CD4-positive, alpha-beta T cell (primary cell): ENCODE results near the gene CXCL14. TPM values are rescaled to one million over a fixed set of nuclear protein-coding genes. Genes with fewer than 3 reads are reported as not detected.

Source experiments
- ATAC-seq: fragments of 200-7000 bp; cut with Tn5 transposase; one replicate; pipeline ENCODE4 v1.10.0; 2022; ENCODE audit warnings: mild to moderate bottlenecking; ENCODE audit not compliant: poor library complexity
- CTCF ChIA-PET: fragments of 350-600 bp; sonication (Branson Sonifier 250); formaldehyde crosslinking; loops from one replicate; lab custom pipeline; 2021; ENCODE audit warnings: antibody characterized with exemption, inconsistent platforms; lab: Charles Lee
- POLR2A ChIA-PET: fragments of 350-600 bp; sonication (Branson Sonifier 250); formaldehyde crosslinking; loops from one replicate; lab custom pipeline; 2021; ENCODE audit warnings: antibody characterized with exemption, inconsistent platforms; lab: Charles Lee
- DNase-seq, 14 experiments: peaks; one replicate each; pipeline ENCODE4 v3.0.0-alpha.2; 2013 to 2020; ENCODE audit warnings: mixed read lengths in 2 of 14
- H3K27ac ChIP-seq, 2 donors: one replicate each; pipeline versions ENCODE4 v1.5.1 to v1.7.0; 2013; ENCODE audit warnings: low read length in 2 of 2, low read depth in 1 of 2, mild to moderate bottlenecking in 1 of 2
- H3K27me3 ChIP-seq, 2 experiments: 1 replicate in 1 of 2; 2 replicates in 1 of 2; pipeline versions ENCODE4 v1.6.1 to v1.7.0; 2013; ENCODE audit warnings: low read length in 2 of 2, control low read depth in 1 of 2, mild to moderate bottlenecking in 1 of 2, moderate library complexity in 1 of 2; ENCODE audit not compliant: insufficient read depth in 2 of 2, control insufficient read depth in 1 of 2
- H3K36me3 ChIP-seq: one replicate; pipeline ENCODE4 v1.6.1; 2013; ENCODE audit warnings: low read length, control low read depth; ENCODE audit not compliant: insufficient read depth
- H3K4me1 ChIP-seq: one replicate; pipeline ENCODE4 v1.6.1; 2013; ENCODE audit warnings: low read length, control low read depth; ENCODE audit not compliant: insufficient read depth
- H3K4me3 ChIP-seq: one replicate; pipeline ENCODE4 v1.5.1; 2013; ENCODE audit warnings: mild to moderate bottlenecking, low read length, moderate library complexity
- H3K9me3 ChIP-seq, 2 experiments: 1 replicate in 1 of 2; 2 replicates in 1 of 2; pipeline versions ENCODE4 v1.6.1 to v1.7.0; 2013; ENCODE audit warnings: low read length in 2 of 2, mild to moderate bottlenecking in 2 of 2, control low read depth in 1 of 2, moderate library complexity in 1 of 2; ENCODE audit not compliant: control insufficient read depth in 1 of 2, insufficient read depth in 1 of 2
- H3K27ac Mint-ChIP-seq: one replicate; pipeline ENCODE4 v1.8.0; 2020; ENCODE audit warnings: mixed read lengths
- H3K27me3 Mint-ChIP-seq: one replicate; pipeline ENCODE4 v1.8.0; 2021; ENCODE audit warnings: mixed read lengths
- H3K36me3 Mint-ChIP-seq: one replicate; pipeline ENCODE4 v1.8.0; 2021; ENCODE audit warnings: low read depth, mixed read lengths
- H3K4me1 Mint-ChIP-seq: one replicate; pipeline ENCODE4 v1.8.0; 2021; ENCODE audit warnings: low read depth, mixed read lengths
- H3K4me3 Mint-ChIP-seq: one replicate; pipeline ENCODE4 v1.8.0; 2020; ENCODE audit warnings: mild to moderate bottlenecking, mixed read lengths
- H3K9me3 Mint-ChIP-seq: one replicate; pipeline ENCODE4 v1.8.0; 2020; ENCODE audit warnings: mixed read lengths
- CTCF ChIP-seq: fragments of 200-600 bp; IDR thresholded peaks from one replicate; pipeline ENCODE4 v1.8.0; 2022; ENCODE audit warnings: antibody characterized with exemption, mild to moderate bottlenecking
- intact Hi-C, 2 experiments: fragments of 100-400 bp; cut with DNase I in 1 of 2; cut with micrococcal nuclease in 1 of 2; formaldehyde crosslinking; loops; one replicate each; pipeline versions ENCODE4 v1.15.1 to v1.9.0; 2023 to 2025; cut with DNase I, micrococcal nuclease
- total RNA-seq, 174 experiments: library from RNA in 2 of 174; stranded (reverse) in 2 of 174; gene quantifications; one replicate each; pipeline ENCODE4 v1.2.3 and lab custom pipeline; 2021 to 2026

Gene CXCL14
- total RNA-seq, 2 experiments from 2014 or later = not detected

- H3K27me3 ChIP-seq = peaks cover 0 to 6% of the 10 kb centered on the region in 2 experiments
- H3K4me3 ChIP-seq = no peak overlapping the region
- Mint-ChIP-seq H3K36me3 (no peaks in the 10 kb centered on the region), H3K27me3 (peaks cover 34% of the 10 kb centered on the region), H3K4me3 (no peak overlapping the region), H3K4me1 (no peaks in the 10 kb centered on the region), H3K27ac (no peak overlapping the region), H3K9me3 (no peaks in the 10 kb centered on the region)
- no peaks in the 10 kb centered on the region for H3K4me1 ChIP-seq
- H3K27ac ChIP-seq = no peak overlapping the region
- TF ChIP-seq CTCF = no peak
- ATAC-seq (no peak), DNase-seq (no peak)
- intact Hi-C loops = no loop called here
- H3K36me3 ChIP-seq = no peaks in the 10 kb centered on the region
- peaks cover 0 to 3% of the 10 kb centered on the region in 2 experiments for H3K9me3 ChIP-seq
- ChIA-PET POLR2A (no interaction called here), CTCF (no interaction called here)
Measured at GRCh38 chr5:135625486-135625885, 46.7 kb upstream of the CXCL14 start.

GRCh38 chr5:135625061-135625460 lies 46.3 kb upstream of the CXCL14 start:
- no peaks in the 10 kb centered on the region for H3K9me3 Mint-ChIP-seq
- peaks cover 0 to 8% of the 10 kb centered on the region in 2 experiments for H3K9me3 ChIP-seq
- no peak overlapping the region for H3K27ac ChIP-seq
- H3K36me3 ChIP-seq = no peaks in the 10 kb centered on the region
- no peak overlapping the region for H3K4me3 ChIP-seq
- CTCF ChIA-PET = no interaction called here
- POLR2A ChIA-PET = no interaction called here
- H3K36me3 Mint-ChIP-seq = no peaks in the 10 kb centered on the region
- ATAC-seq = no peak
- DNase-seq = no peak
- H3K4me1 Mint-ChIP-seq = no peaks in the 10 kb centered on the region
- TF ChIP-seq CTCF = no peak
- no peak overlapping the region for H3K4me3 Mint-ChIP-seq
- H3K27me3 Mint-ChIP-seq = peaks cover 34% of the 10 kb centered on the region
- H3K4me1 ChIP-seq = no peaks in the 10 kb centered on the region
- H3K27me3 ChIP-seq = peaks cover 0 to 6% of the 10 kb centered on the region in 2 experiments
- H3K27ac Mint-ChIP-seq = no peak overlapping the region
- intact Hi-C loops = no loop called here

- H3K4me1 ChIP-seq = no peaks in the 10 kb centered on the region
- H3K36me3 ChIP-seq = no peaks in the 10 kb centered on the region
- H3K4me1 Mint-ChIP-seq = no peaks in the 10 kb centered on the region
- no peak for ATAC-seq
- H3K4me3 ChIP-seq = no peak overlapping the region
- no peak overlapping the region for H3K4me3 Mint-ChIP-seq
- peaks cover 33% of the 10 kb centered on the region for H3K27me3 Mint-ChIP-seq
- H3K27ac ChIP-seq = no peak overlapping the region
- no peak overlapping the region for H3K27ac Mint-ChIP-seq
- intact Hi-C loops = no loop called here
- H3K9me3 ChIP-seq = peaks cover 13 to 16% of the 10 kb centered on the region in 2 experiments
- TF ChIP-seq CTCF = no peak
- peaks cover 0 to 6% of the 10 kb centered on the region in 2 experiments for H3K27me3 ChIP-seq
- no peaks in the 10 kb centered on the region for H3K36me3 Mint-ChIP-seq
- H3K9me3 Mint-ChIP-seq = peaks cover 5% of the 10 kb centered on the region
- ChIA-PET POLR2A (no interaction called here), CTCF (no interaction called here)
- DNase-seq = no peak
Measured at GRCh38 chr5:135623186-135623715, 44.5 kb upstream of the CXCL14 start.
